AG09309 (cell line): ENCODE data around the gene PAX5.
A peak's percentile ranks its signal among the peaks of the same experiment; 100 is the strongest.

Experiments
- DNase-seq: peaks from one replicate; pipeline ENCODE4 v3.0.0-alpha.2; 2010; ENCODE audit warnings: low read depth
- H3K4me3 ChIP-seq: 2 replicates; pipeline ENCODE4 v1.5.1; 2011; ENCODE audit warnings: mild to moderate bottlenecking, low read depth, low read length, moderate library complexity; ENCODE audit not compliant: control insufficient read depth
- CTCF ChIP-seq: IDR thresholded peaks from 2 replicates; pipeline ENCODE4 v1.5.1; 2011; ENCODE audit warnings: mild to moderate bottlenecking, low read depth, low read length, inconsistent platforms; ENCODE audit not compliant: insufficient read depth, control insufficient read depth; ENCODE audit errors: missing control alignments

The PAX5 gene

GRCh38 chr9:36813154-36813553 lies 220.9 kb downstream of the PAX5 start:
- DNase-seq, result no peak
- TF ChIP-seq CTCF, result no peak
- H3K4me3 ChIP-seq, result no peak overlapping the region

GRCh38 chr9:36812556-36812955 lies 221.5 kb downstream of the PAX5 start:
- no peak for TF ChIP-seq CTCF
- no peak overlapping the region for H3K4me3 ChIP-seq
- DNase-seq, result no peak

GRCh38 chr9:36808251-36808650 lies 225.8 kb downstream of the PAX5 start:
- no peak for DNase-seq
- no peak overlapping the region for H3K4me3 ChIP-seq
- TF ChIP-seq CTCF, result no peak

- no peak for TF ChIP-seq CTCF
- no peak for DNase-seq
- H3K4me3 ChIP-seq, result no peak overlapping the region
Measured at GRCh38 chr9:36803961-36804360, 230.1 kb downstream of the PAX5 start.

- TF ChIP-seq CTCF, result no peak
- H3K4me3 ChIP-seq, result no peak overlapping the region
- DNase-seq, result no peak
Measured at GRCh38 chr9:36802201-36802920, 231.7 kb downstream of the PAX5 start.

- TF ChIP-seq CTCF, result no peak
- H3K4me3 ChIP-seq, result no peak overlapping the region
- DNase-seq, result no peak
Measured at GRCh38 chr9:36800455-36800854, 233.6 kb downstream of the PAX5 start.

GRCh38 chr9:36798350-36799065 lies 235.6 kb downstream of the PAX5 start:
- H3K4me3 ChIP-seq, result no peak overlapping the region
- no peak for DNase-seq
- TF ChIP-seq CTCF, result peak; percentile 23
